GM23338 (cell line): Measurements from ENCODE around the gene OR9Q2. TPM values are rescaled to one million over a fixed set of nuclear protein-coding genes. Genes with fewer than 3 reads are reported as not detected.

Experiments used
- ETS1 ChIP-seq: IDR thresholded peaks from 2 replicates; pipeline ENCODE4 v1.6.1; 2016; ENCODE audit warnings: antibody characterized with exemption
- JUNB ChIP-seq: IDR thresholded peaks from one replicate; pipeline ENCODE4 v1.6.1; 2016; ENCODE audit warnings: antibody characterized with exemption; ENCODE audit not compliant: unreplicated experiment
- polyA plus RNA-seq: library from polyadenylated mRNA; unstranded; fragments of >200 nt; fragmentation: Nextera tagmentation; extraction: Ambion mirVana; gene quantifications from 2 replicates; pipeline ENCODE4 v1.2.1, GENCODE V29; 2016
- total RNA-seq: library from RNA; depleted of rRNA; stranded (reverse); fragments of >200 nt; shearing (Covaris generic); gene quantifications from 2 replicates; pipeline ENCODE4 v1.2.3, GENCODE V29; 2014; rRNA removed

Gene OR9Q2
- total and polyA plus RNA-seq, 2 experiments from 2014 or later = 0.17 TPM; not detected in 1

- TF ChIP-seq ETS1 (no peak), JUNB (no peak)
These were observed 39.2 kb downstream of the OR9Q2 start (continued) for GRCh38 chr11:58227956-58228615.

Other genes with a start within 250 kb of the OR9Q2 start
- not detected in 2 replicates for gene OR9Q1, start 165.2 kb upstream of the OR9Q2 start, total RNA-seq
- not detected in 2 replicates for gene OR9Q1, start 165.2 kb upstream of the OR9Q2 start, polyA plus RNA-seq
- not detected in 2 replicates for gene OR6Q1, start 158.1 kb upstream of the OR9Q2 start, total RNA-seq
- not detected in 2 replicates for gene OR6Q1, start 158.1 kb upstream of the OR9Q2 start, polyA plus RNA-seq
- gene OR9I1, start 63.5 kb upstream of the OR9Q2 start, total RNA-seq = not detected in 2 replicates
- gene OR9I1, start 63.5 kb upstream of the OR9Q2 start, polyA plus RNA-seq = not detected in 2 replicates
- not detected in 2 replicates for gene OR1S2, start 15.1 kb downstream of the OR9Q2 start, total RNA-seq
- gene OR1S2, start 15.1 kb downstream of the OR9Q2 start, polyA plus RNA-seq = not detected in 2 replicates
- not detected in 2 replicates for gene OR1S1, start 23.6 kb downstream of the OR9Q2 start, total RNA-seq
- not detected in 2 replicates for gene OR1S1, start 23.6 kb downstream of the OR9Q2 start, polyA plus RNA-seq
- gene OR10Q1, start 39.8 kb downstream of the OR9Q2 start, total RNA-seq = not detected in 2 replicates
- not detected in 2 replicates for gene OR10Q1, start 39.8 kb downstream of the OR9Q2 start, polyA plus RNA-seq
- not detected in 2 replicates for gene OR10W1, start 79.2 kb downstream of the OR9Q2 start, total RNA-seq
- gene OR10W1, start 79.2 kb downstream of the OR9Q2 start, polyA plus RNA-seq = not detected in 2 replicates
- not detected in 2 replicates for gene OR5B17, start 170.0 kb downstream of the OR9Q2 start, total RNA-seq
- not detected in 2 replicates for gene OR5B17, start 170.0 kb downstream of the OR9Q2 start, polyA plus RNA-seq
- not detected in 2 replicates for gene OR5B3, start 217.8 kb downstream of the OR9Q2 start, total RNA-seq
- gene OR5B3, start 217.8 kb downstream of the OR9Q2 start, polyA plus RNA-seq = not detected in 2 replicates
- gene OR5B2, start 239.1 kb downstream of the OR9Q2 start, total RNA-seq = not detected in 2 replicates
- not detected in 2 replicates for gene OR5B2, start 239.1 kb downstream of the OR9Q2 start, polyA plus RNA-seq